Mucosa of stomach (tissue), 1 donor: ENCODE measurements around the gene CLINT1.
"Not testable (repeated sequence)": the region's sequence is repeated elsewhere in the genome, so short reads cannot be mapped to it uniquely, and the experiment has no call there.

ENCODE experiments used
- H3K27me3 ChIP-seq: one replicate; pipeline ENCODE4 v1.7.0; 2013; ENCODE audit warnings: mild to moderate bottlenecking, low read length; ENCODE audit not compliant: control insufficient read depth, insufficient read depth
- H3K36me3 ChIP-seq: one replicate; pipeline ENCODE4 v1.7.0; 2013; ENCODE audit warnings: low read length; ENCODE audit not compliant: control insufficient read depth, insufficient read depth
- H3K4me1 ChIP-seq: one replicate; pipeline ENCODE4 v1.7.0; 2013; ENCODE audit warnings: mild to moderate bottlenecking, low read length; ENCODE audit not compliant: control insufficient read depth, insufficient read depth
- H3K4me3 ChIP-seq: one replicate; pipeline ENCODE4 v1.7.0; 2013; ENCODE audit warnings: low read length
- H3K9ac ChIP-seq: one replicate; pipeline ENCODE4 v1.7.0; 2013; ENCODE audit warnings: mild to moderate bottlenecking, low read length, moderate library complexity
- H3K9me3 ChIP-seq: one replicate; pipeline ENCODE4 v1.7.0; 2013; ENCODE audit warnings: mild to moderate bottlenecking, low read length, moderate library complexity; ENCODE audit not compliant: control insufficient read depth
- donor health status: Pancreatic carcinoma.

The CLINT1 gene

DNA sequence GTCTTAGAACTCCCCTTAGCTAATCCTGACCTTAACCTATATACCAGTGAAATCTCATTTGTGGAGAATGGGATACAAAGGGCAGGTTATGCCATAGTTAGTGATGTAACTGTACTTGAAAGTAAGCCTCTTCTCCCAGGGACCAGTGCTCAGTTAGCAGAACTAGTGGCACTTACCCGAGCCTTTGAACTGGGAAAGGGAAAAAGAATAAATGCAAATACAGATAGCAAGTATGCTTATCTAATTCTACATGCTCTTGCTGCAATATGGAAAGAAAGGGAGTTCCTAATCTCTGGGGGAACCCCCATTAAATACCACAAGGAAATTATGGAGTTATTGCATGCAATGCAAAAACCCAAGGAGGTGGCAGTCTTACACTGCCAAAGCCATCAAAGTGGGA is 26.1 kb upstream of the CLINT1 start:
- not testable (repeated sequence) for H3K36me3 ChIP-seq, H3K9ac ChIP-seq, H3K9me3 ChIP-seq, H3K4me3 ChIP-seq, H3K27me3 ChIP-seq
- H3K4me1 ChIP-seq, result peaks cover 16% of the 10 kb centered on the region

DNA sequence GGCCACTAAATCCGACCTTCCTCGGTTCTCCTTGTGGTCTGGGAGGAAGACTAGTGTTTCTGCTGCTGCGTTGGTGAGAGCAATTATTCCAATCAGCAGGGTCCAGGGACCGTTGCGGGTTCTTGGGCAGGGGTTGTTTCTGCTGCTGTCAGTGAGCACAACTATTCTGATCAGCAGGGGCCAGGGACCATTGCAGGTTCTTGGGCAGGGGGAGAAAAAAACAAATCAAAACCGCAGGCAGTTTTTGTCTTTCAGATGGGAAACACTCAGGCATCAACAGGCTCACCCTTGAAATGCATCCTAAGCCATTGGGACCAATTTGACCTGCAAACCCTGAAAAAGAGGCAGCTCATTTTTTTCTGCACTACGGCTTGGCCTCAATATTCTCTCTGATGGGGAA is 22.6 kb upstream of the CLINT1 start:
- H3K36me3 ChIP-seq, H3K9ac ChIP-seq, H3K9me3 ChIP-seq, H3K27me3 ChIP-seq, H3K4me3 ChIP-seq, H3K4me1 ChIP-seq: not testable (repeated sequence)

DNA sequence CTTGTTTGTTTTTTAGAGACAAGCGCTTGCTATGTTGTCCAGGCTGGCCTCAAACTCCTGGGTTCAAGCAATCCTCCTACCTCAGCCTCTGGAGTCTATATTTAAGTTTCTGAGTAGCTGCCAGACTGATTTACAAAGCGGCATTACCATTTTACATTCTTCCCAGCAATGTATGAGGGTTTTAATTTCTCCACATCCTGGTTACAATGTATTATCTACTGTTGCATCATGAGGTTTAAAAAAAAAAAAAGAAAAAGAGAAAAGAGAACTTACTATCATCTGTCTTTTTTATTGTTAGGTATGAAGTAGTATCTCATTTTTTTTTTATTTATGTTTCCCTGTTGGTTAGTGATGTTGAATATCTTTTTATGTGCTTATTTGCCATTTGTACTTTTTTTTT is 18.9 kb upstream of the CLINT1 start:
- H3K9ac ChIP-seq, result no peak overlapping the region
- no peaks in the 10 kb centered on the region for H3K4me1 ChIP-seq
- no peak overlapping the region for H3K4me3 ChIP-seq
- H3K27me3 ChIP-seq, result no peaks in the 10 kb centered on the region
- no peaks in the 10 kb centered on the region for H3K36me3 ChIP-seq
- no peaks in the 10 kb centered on the region for H3K9me3 ChIP-seq

DNA sequence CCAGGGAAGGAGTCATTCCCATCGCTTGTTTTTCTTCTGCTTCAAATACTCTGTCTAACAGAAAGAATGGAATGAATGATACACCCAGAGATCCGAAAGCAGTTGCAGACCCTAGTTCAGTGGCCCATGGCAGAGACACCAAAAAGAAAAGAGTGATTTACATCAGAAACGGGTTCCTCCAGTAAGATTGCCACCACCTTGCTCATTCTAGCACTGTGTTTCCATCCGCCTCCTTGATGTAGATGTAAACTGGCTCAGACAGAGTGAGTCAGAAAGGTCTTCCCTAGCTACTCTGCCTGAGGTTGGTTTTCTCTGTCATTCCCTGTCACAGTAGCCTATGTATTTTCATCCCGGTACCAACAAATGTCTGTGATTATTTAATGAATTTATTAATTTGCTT is 15.9 kb upstream of the CLINT1 start:
- H3K4me3 ChIP-seq, result no peak overlapping the region
- no peaks in the 10 kb centered on the region for H3K36me3 ChIP-seq
- no peak overlapping the region for H3K9ac ChIP-seq
- H3K27me3 ChIP-seq, result no peaks in the 10 kb centered on the region
- H3K4me1 ChIP-seq, result no peaks in the 10 kb centered on the region
- H3K9me3 ChIP-seq, result no peaks in the 10 kb centered on the region

DNA sequence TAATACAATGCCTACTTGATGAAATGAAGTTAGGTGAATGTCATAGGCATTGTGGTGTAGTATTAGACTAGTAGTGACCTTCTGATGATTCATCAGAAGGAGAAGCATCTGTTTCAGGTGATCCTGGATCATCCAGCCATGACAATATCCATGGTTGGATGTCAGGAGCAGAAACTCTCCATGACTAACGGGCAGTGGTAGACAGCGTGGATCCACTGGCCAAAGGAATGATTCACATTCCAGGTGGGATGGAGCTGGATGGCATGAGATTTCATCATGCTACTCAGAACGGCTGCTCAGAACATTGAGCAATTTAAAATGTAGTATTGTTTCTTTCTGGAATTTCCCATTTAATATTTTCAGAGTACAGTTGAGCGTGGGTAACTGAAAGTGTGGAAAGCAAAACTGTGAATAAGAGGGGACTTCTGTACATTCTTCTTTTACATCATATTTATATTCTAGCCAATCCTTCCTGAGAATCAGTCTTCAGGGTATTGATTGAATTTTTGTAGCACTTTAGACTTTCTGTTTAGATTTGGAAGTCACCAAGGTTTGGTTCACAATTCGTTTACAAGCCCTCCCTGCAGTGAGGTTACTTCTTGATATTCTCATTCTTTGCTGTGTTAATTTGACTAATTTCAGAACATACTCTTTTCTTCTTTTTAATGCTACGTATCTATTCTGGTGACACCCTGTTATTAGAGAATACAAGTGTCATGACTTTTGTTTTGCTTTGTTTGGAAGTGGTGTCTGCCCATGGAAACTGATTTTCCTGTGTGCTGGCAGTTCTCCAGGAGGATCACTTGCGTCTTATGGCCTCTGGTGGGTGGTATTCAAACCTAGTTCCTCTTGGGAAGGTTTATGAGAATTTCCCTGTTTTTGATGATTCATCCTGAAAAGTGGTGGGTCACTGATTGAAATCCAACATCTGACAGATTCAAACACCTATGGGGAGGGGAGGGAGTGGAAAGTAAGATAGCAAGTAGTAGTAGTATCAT is 12.2 kb upstream of the CLINT1 start:
- Histone ChIP-seq H3K27me3 (no peaks in the 10 kb centered on the region), H3K4me1 (no peaks in the 10 kb centered on the region), H3K9me3 (no peaks in the 10 kb centered on the region), H3K4me3 (no peak overlapping the region), H3K9ac (no peak overlapping the region), H3K36me3 (no peaks in the 10 kb centered on the region)

DNA sequence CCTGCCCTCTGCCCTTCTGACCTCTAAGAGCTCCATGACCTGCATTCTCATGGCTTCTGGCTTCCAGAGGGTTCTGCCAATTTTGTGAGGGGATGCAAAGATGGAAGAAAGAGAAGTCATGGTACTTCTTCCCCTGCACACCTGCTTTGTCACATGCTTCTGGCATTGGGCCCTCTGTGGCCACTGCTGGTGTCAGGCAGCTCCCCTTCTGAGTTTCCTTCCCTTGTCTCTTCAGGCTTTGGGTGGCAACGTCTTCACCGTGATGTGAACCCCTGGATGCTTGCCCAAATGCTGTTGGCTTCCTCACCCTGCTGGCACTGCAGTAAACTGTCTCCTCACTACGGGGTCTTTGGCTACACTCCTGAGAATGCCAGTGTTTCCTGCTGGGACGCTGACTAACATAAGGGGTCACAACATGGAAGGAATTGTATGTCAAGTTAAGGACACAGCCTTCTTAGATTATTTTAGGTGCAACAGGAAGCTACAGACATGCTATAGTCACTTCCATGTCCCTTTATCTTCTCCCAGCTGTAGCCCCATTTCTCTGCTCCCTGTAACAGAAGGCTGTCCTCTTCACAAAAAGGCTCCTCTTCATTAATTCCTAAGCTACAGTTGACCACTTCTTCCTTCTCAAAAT is 8.9 kb upstream of the CLINT1 start:
- no peaks in the 10 kb centered on the region for H3K9me3 ChIP-seq
- peaks cover 3% of the 10 kb centered on the region for H3K4me1 ChIP-seq
- no peaks in the 10 kb centered on the region for H3K36me3 ChIP-seq
- H3K4me3 ChIP-seq, result no peak overlapping the region
- no peak overlapping the region for H3K9ac ChIP-seq
- no peaks in the 10 kb centered on the region for H3K27me3 ChIP-seq

DNA sequence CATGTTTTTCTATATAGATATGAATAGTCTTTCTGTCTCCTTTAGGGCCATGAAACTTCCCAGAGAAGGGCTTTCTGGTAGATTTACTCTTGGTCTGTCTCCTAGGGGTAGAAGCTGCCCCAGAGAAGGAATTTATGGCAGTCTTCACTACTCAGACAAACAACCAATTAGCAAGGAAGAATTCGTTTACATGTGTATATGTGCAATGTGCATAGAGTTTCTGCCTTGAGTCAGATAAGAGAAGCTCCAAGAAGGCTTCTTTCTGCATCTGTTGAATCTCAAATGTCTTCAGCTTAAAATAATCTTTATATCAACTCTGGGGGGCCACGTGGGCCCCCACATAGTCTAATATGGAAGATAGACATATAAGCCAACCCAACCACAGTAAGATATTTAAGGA is 7.6 kb upstream of the CLINT1 start:
- Histone ChIP-seq H3K9ac (no peak overlapping the region), H3K36me3 (no peaks in the 10 kb centered on the region), H3K4me3 (no peak overlapping the region), H3K9me3 (no peaks in the 10 kb centered on the region), H3K4me1 (peaks cover 4% of the 10 kb centered on the region), H3K27me3 (no peaks in the 10 kb centered on the region)

DNA sequence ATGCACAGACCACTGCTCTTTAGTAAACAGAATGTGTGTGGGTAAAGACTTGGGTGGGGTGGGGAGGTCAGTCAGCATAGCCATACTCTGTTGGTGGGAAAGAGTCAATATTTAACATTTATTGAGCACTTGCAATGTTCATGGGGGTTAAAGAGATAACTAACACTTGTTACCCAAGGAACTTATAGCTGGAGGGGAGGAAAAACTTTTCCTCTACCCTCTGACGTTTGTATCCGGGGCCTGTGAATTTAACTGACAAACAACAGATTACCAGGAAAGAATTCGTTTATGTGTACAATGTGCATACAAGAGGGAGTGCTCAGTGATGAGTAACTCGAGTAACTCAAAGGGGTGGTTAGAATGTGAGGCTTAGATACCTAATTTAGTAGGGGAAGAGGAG is 6.8 kb upstream of the CLINT1 start:
- H3K9ac ChIP-seq, result no peak overlapping the region
- H3K4me1 ChIP-seq, result peaks cover 12% of the 10 kb centered on the region
- H3K27me3 ChIP-seq, result no peaks in the 10 kb centered on the region
- H3K9me3 ChIP-seq, result no peaks in the 10 kb centered on the region
- no peaks in the 10 kb centered on the region for H3K36me3 ChIP-seq
- H3K4me3 ChIP-seq, result no peak overlapping the region

DNA sequence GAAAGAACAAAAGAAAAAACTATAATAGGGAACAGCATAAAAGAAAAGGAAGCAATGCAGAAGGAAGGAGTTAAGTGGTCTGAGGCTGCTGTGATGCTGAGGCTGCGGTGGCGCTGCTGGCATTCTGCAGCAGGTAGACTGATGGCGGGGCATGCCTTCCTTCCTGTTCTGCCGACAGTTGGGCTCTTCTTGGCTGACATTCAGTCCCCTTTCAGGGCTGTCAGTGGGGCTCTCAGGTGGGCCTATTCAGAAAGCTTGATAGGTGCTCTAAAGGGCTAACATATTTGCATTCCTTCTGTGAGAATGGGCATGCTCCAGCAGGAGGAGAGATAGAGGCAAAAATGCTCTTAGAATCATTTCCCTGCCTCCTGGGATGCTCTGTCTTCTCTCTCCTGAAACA is 5.1 kb upstream of the CLINT1 start:
- H3K36me3 ChIP-seq, result no peaks in the 10 kb centered on the region
- H3K9me3 ChIP-seq, result no peaks in the 10 kb centered on the region
- H3K27me3 ChIP-seq, result no peaks in the 10 kb centered on the region
- H3K4me3 ChIP-seq, result no peak overlapping the region
- no peak overlapping the region for H3K9ac ChIP-seq
- peaks cover 14% of the 10 kb centered on the region for H3K4me1 ChIP-seq

DNA sequence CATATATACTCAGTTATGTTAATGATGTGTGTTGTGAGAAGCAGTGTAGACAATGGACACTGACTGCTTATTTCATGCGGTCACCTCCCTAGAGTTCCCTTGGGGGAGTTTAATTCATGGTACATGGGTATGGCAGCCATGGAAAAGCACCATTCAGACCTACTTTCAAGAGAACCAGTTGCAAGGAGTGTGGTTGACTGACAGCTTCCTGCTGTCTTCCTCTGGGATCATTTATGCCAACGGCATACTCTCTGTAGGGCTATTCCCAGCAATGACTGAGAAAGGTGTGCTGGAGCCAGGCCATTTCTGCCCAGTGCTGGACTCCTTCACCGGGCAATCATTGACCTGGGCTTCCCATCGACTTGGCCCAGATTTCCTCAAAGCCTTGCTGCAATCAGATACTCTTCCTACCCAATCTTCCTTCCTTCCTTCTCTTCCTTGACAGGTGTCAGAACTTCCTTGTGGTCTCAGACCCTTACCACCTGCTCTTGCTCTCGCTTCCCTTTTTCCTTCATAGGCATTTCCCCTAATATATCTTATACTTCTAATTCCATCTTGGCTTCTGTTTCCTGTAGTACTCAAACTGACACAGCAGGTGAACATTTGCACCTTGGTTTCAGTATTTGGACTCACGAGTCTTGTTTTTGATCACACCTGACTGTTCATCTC is 3.4 kb upstream of the CLINT1 start:
- Histone ChIP-seq H3K4me3 (no peak overlapping the region), H3K36me3 (no peaks in the 10 kb centered on the region), H3K27me3 (no peaks in the 10 kb centered on the region), H3K9me3 (no peaks in the 10 kb centered on the region), H3K9ac (no peak overlapping the region), H3K4me1 (peaks cover 14% of the 10 kb centered on the region)

DNA sequence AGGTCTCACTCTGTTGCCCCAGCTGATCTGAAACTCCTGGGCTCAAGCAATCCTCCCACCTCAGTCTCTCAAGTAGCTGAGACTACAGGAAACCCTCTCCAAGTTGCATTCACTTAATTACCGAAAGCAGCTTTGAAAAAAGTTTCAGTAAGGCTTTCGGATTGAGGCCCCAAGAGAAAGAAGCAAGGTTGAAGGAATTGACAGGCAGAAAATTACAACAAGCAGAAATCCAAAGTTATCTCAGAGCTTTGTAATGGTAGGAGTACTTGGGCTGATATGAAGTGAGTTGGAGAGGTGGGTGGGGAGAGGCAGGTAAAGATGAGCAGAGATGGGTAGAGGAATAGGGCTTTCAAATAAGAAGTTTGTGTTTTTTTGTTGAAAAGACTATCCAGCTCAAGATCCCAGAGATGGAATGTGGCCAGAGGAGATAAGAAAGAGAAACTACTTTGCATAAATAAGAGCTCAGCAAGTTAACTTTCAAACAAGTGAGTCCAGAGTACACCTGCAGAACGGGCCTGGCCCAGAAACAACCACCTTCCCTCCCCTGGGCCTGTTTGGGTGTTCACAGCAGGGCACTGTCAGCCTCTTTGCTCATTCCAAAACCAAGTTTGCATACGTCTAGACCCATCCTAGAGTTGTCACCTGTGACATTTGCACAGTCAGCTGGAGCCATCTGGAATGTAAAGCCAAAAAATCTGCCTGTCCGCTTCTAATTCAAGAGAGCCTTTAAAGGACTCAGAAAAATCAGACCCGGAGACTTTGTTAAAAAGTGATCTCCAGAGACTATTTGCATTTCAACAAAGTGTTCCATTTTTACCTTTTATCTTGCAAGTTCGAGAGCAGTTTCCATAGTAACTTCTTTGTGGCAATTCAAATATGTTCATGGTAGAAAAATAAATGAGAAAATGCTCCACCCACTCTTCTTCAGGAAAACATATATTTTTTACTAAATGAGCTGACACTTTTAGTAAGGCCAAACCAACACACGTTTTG is 2.2 kb upstream of the CLINT1 start:
- Histone ChIP-seq H3K27me3 (no peaks in the 10 kb centered on the region), H3K36me3 (no peaks in the 10 kb centered on the region), H3K4me3 (no peak overlapping the region), H3K9ac (no peak overlapping the region), H3K4me1 (peaks cover 14% of the 10 kb centered on the region), H3K9me3 (no peaks in the 10 kb centered on the region)
